HFFc6 (cell line): ENCODE data around the gene PLEKHA4. TPM values are rescaled to one million over a fixed set of nuclear protein-coding genes. Genes with fewer than 3 reads are reported as not detected.
"Not testable (repeated sequence)": the region's sequence is repeated elsewhere in the genome, so short reads cannot be mapped to it uniquely, and the experiment has no call there.

ENCODE experiments used
- DNase-seq: peaks from one replicate; pipeline ENCODE4 v3.0.0-alpha.2; 2018
- H3K27ac Mint-ChIP-seq: 2 replicates; pipeline ENCODE4 v1.8.0; 2020; ENCODE audit warnings: mild to moderate bottlenecking, mixed read lengths
- H3K27me3 Mint-ChIP-seq: 2 replicates; pipeline ENCODE4 v1.8.0; 2021; ENCODE audit warnings: mild to moderate bottlenecking, moderate library complexity, mixed read lengths; ENCODE audit not compliant: insufficient read depth
- H3K36me3 Mint-ChIP-seq: 2 replicates; pipeline ENCODE4 v1.8.0; 2021; ENCODE audit warnings: low read depth, mixed read lengths
- H3K4me1 Mint-ChIP-seq: 2 replicates; pipeline ENCODE4 v1.8.0; 2020; ENCODE audit warnings: low read depth, mixed read lengths
- H3K4me3 Mint-ChIP-seq: 2 replicates; pipeline ENCODE4 v1.8.0; 2020; ENCODE audit warnings: mild to moderate bottlenecking, moderate library complexity, mixed read lengths
- H3K9me3 Mint-ChIP-seq: 2 replicates; pipeline ENCODE4 v1.8.0; 2020; ENCODE audit warnings: mild to moderate bottlenecking, mixed read lengths
- CTCF ChIP-seq: fragments of 200-600 bp; sonication (generic); IDR thresholded peaks from 2 replicates; pipeline ENCODE4 v1.5.0; 2021; ENCODE audit warnings: antibody characterized with exemption, mild to moderate bottlenecking
- total RNA-seq, 6 experiments: library from RNA; stranded (reverse); fragmentation: NEBNext Ultra II Directional; extraction: Animal tissue kit (Norgen Biotek cat#: 25700); gene quantifications; 2 replicates in 1 of 6; 3 replicates in 5 of 6; pipeline ENCODE4 v1.2.3, GENCODE V29; 2021

Gene PLEKHA4
- total RNA-seq, 6 experiments from 2014 or later = 7.7 to 15.1 (median 13.2) TPM

GRCh38 chr19:48905664-48906063, 37.2 kb upstream of the PLEKHA4 start:
- H3K27ac Mint-ChIP-seq = no peak overlapping the region
- DNase-seq = no peak
- H3K4me3 Mint-ChIP-seq = no peak overlapping the region
- no peaks in the 10 kb centered on the region for H3K9me3 Mint-ChIP-seq
- H3K36me3 Mint-ChIP-seq = peaks cover 34% of the 10 kb centered on the region; the same call in 1 of the 2 replicates
- peaks cover 8% of the 10 kb centered on the region for H3K4me1 Mint-ChIP-seq
- no peaks in the 10 kb centered on the region; the same call in 1 of the 2 replicates for H3K27me3 Mint-ChIP-seq
- TF ChIP-seq CTCF = no peak

GRCh38 chr19:48903788-48904187, 35.4 kb upstream of the PLEKHA4 start:
- not testable (repeated sequence) for H3K9me3 Mint-ChIP-seq, H3K27ac Mint-ChIP-seq, H3K4me3 Mint-ChIP-seq, DNase-seq, H3K27me3 Mint-ChIP-seq
- peaks cover 34% of the 10 kb centered on the region; the same call in 1 of the 2 replicates for H3K36me3 Mint-ChIP-seq
- peaks cover 18% of the 10 kb centered on the region for H3K4me1 Mint-ChIP-seq

- peaks cover 18% of the 10 kb centered on the region for H3K4me1 Mint-ChIP-seq
- H3K9me3 Mint-ChIP-seq, H3K4me3 Mint-ChIP-seq, H3K27me3 Mint-ChIP-seq, DNase-seq, H3K27ac Mint-ChIP-seq: not testable (repeated sequence)
- peaks cover 29% of the 10 kb centered on the region; the same call in 1 of the 2 replicates for H3K36me3 Mint-ChIP-seq
Measured at GRCh38 chr19:48902291-48902690, 33.9 kb upstream of the PLEKHA4 start.

- Mint-ChIP-seq H3K36me3 (peaks cover 24% of the 10 kb centered on the region; the same call in 1 of the 2 replicates), H3K9me3 (no peaks in the 10 kb centered on the region), H3K27ac (peak overlapping the region; percentile 89), H3K4me1 (peaks cover 18% of the 10 kb centered on the region), H3K27me3 (no peaks in the 10 kb centered on the region; the same call in 1 of the 2 replicates), H3K4me3 (peak overlapping the region; percentile 99)
- DNase-seq = peak; percentile 26
- TF ChIP-seq CTCF = no peak
Measured at GRCh38 chr19:48900477-48901406, 32.3 kb upstream of the PLEKHA4 start.

- peak; percentile 98 for DNase-seq
- peaks cover under 1% of the 10 kb centered on the region; the same call in 1 of the 2 replicates for H3K27me3 Mint-ChIP-seq
- H3K4me1 Mint-ChIP-seq = peaks cover 18% of the 10 kb centered on the region
- peaks cover 19% of the 10 kb centered on the region; the same call in 1 of the 2 replicates for H3K36me3 Mint-ChIP-seq
- peak within 1 kb of the TSS; percentile 99 for H3K4me3 Mint-ChIP-seq
- H3K27ac Mint-ChIP-seq = peak within 1 kb of the TSS; percentile 89
- no peaks in the 10 kb centered on the region for H3K9me3 Mint-ChIP-seq
- peak; percentile 31 for TF ChIP-seq CTCF
Measured at GRCh38 chr19:48899781-48900476, 31.5 kb upstream of the PLEKHA4 start, which contains the start of gene NUCB1. Gene NUCB1, plus strand, starts transcription at chr19:48900312. Its CDS starts 485 bp downstream, at chr19:48900797.

- Mint-ChIP-seq H3K4me3 (peak overlapping the region; percentile 99), H3K36me3 (peaks cover 16% of the 10 kb centered on the region; the same call in 1 of the 2 replicates), H3K4me1 (peaks cover 18% of the 10 kb centered on the region), H3K27ac (peak overlapping the region; percentile 89)
- H3K27me3 Mint-ChIP-seq, DNase-seq, H3K9me3 Mint-ChIP-seq: not testable (repeated sequence)
Measured at GRCh38 chr19:48899386-48899749, 31.0 kb upstream of the PLEKHA4 start.
